K562 (cell line): ENCODE data around the gene MAGI2. TPM values are rescaled to one million over a fixed set of nuclear protein-coding genes. Genes with fewer than 3 reads are reported as not detected.

Experiments used
- EP300 ChIP-seq: IDR thresholded peaks from 2 replicates; pipeline ENCODE4 v1.6.1; 2012; ENCODE audit warnings: low read length, improper control_type of control experiment
- ESRRA ChIP-seq: fragments of 450-650 bp; IDR thresholded peaks from 2 replicates; pipeline ENCODE4 v1.6.1; 2014; ENCODE audit warnings: low read depth, mild to moderate bottlenecking, moderate library complexity, borderline replicate concordance
- KAT8 ChIP-seq: fragments of 450-650 bp; IDR thresholded peaks from 2 replicates; pipeline ENCODE4 v1.6.1; 2016; ENCODE audit warnings: low read depth, mild to moderate bottlenecking
- MTA1 ChIP-seq: fragments of 450-650 bp; IDR thresholded peaks from 2 replicates; pipeline ENCODE4 v1.6.1; 2017; ENCODE audit warnings: borderline replicate concordance
- MTA3 ChIP-seq: fragments of 450-650 bp; formaldehyde crosslinking; IDR thresholded peaks from 2 replicates; pipeline ENCODE4 v1.6.1; 2017; ENCODE audit warnings: mild to moderate bottlenecking, borderline replicate concordance
- RFX1 ChIP-seq: fragments of 450-650 bp; IDR thresholded peaks from 2 replicates; pipeline ENCODE4 v1.6.1; 2016; ENCODE audit warnings: mild to moderate bottlenecking, moderate library complexity
- polyA plus RNA-seq, 8 experiments: library from polyadenylated mRNA; depleted of rRNA in 4 of 8; stranded (reverse) in 5 of 8; unstranded in 3 of 8; fragments of >200 nt; fragmentation: Nextera tagmentation in 2 of 8; fragmentation: Illumina TruSeq in 1 of 8; extraction: Ambion mirVana in 2 of 8; extraction: Trizol in 1 of 8; gene quantifications; 2 replicates each; pipeline versions ENCODE4 v1.2.1 to v1.2.3, GENCODE V29; 2011 to 2014; ENCODE audit warnings: inconsistent platforms in 1 of 8, missing spikeins in 1 of 8
- total RNA-seq, 7 experiments: library from RNA; depleted of rRNA in 6 of 7; stranded (reverse); fragments of >200 nt in 6 of 7; fragmentation: Illumina TruSeq in 2 of 7; extraction: Trizol in 2 of 7; gene quantifications; 2 replicates each; pipeline versions ENCODE4 v1.2.1 to v1.2.3, GENCODE V29; 2011 to 2021; ENCODE audit warnings: low replicate concordance in 1 of 7
- TF ChIP-seq, protein P1 (sequence below), 2 experiments: fragments of 450-650 bp in 1 of 2; sonication (generic) in 1 of 2; formaldehyde crosslinking in 1 of 2; IDR thresholded peaks; 2 replicates each; pipeline versions ENCODE4 v1.7.1 to v1.9.0; 2016 to 2022; ENCODE audit warnings: inconsistent platforms in 1 of 2, mild to moderate bottlenecking in 1 of 2, missing genetic modification reagents in 1 of 2
- TF ChIP-seq, protein P2 (sequence below): fragments of 250-450 bp; sonication (Bioruptor Pico); IDR thresholded peaks from 2 replicates; pipeline ENCODE4 v1.4.0; 2020; ENCODE audit warnings: mild to moderate bottlenecking

Gene MAGI2
- total and polyA plus RNA-seq, 9 of the 15 experiments (the other 6 are each of a cell fraction or from before 2014, with no cell fraction given) = 0.27 to 1.4 (median 0.70) TPM

DNA sequence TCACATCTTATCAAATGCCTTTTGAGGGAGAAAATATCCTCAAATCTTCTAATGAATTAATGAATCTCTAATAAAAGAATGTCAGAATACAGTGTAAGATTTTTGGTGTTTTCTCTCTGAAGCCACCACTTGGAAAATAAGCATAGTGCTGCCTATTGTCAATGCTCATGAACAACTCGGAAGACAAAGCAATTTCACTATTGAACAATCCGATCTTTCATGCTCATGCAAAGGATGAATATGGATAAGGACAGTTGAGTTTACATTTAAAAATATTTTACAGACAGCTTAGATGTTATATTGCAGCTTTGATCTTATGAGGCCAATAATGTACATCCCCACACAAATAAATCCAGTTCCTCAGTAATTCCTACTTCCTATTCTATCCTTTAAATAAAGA, 40.6 kb downstream of the MAGI2 start (continued):
- TF ChIP-seq, protein P1, sequence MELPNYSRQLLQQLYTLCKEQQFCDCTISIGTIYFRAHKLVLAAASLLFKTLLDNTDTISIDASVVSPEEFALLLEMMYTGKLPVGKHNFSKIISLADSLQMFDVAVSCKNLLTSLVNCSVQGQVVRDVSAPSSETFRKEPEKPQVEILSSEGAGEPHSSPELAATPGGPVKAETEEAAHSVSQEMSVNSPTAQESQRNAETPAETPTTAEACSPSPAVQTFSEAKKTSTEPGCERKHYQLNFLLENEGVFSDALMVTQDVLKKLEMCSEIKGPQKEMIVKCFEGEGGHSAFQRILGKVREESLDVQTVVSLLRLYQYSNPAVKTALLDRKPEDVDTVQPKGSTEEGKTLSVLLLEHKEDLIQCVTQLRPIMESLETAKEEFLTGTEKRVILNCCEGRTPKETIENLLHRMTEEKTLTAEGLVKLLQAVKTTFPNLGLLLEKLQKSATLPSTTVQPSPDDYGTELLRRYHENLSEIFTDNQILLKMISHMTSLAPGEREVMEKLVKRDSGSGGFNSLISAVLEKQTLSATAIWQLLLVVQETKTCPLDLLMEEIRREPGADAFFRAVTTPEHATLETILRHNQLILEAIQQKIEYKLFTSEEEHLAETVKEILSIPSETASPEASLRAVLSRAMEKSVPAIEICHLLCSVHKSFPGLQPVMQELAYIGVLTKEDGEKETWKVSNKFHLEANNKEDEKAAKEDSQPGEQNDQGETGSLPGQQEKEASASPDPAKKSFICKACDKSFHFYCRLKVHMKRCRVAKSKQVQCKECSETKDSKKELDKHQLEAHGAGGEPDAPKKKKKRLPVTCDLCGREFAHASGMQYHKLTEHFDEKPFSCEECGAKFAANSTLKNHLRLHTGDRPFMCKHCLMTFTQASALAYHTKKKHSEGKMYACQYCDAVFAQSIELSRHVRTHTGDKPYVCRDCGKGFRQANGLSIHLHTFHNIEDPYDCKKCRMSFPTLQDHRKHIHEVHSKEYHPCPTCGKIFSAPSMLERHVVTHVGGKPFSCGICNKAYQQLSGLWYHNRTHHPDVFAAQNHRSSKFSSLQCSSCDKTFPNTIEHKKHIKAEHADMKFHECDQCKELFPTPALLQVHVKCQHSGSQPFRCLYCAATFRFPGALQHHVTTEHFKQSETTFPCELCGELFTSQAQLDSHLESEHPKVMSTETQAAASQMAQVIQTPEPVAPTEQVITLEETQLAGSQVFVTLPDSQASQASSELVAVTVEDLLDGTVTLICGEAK (IDR thresholded peaks at IDR 0.05) = no peak
- TF ChIP-seq, protein P1 (CRISPR knock-in tag; IDR thresholded peaks at IDR 0.05) = no peak
- TF ChIP-seq MTA1 (no peak), ESRRA (no peak), MTA3 (no peak), EP300 (no peak), RFX1 (no peak), KAT8 (no peak)
- TF ChIP-seq, protein P2, sequence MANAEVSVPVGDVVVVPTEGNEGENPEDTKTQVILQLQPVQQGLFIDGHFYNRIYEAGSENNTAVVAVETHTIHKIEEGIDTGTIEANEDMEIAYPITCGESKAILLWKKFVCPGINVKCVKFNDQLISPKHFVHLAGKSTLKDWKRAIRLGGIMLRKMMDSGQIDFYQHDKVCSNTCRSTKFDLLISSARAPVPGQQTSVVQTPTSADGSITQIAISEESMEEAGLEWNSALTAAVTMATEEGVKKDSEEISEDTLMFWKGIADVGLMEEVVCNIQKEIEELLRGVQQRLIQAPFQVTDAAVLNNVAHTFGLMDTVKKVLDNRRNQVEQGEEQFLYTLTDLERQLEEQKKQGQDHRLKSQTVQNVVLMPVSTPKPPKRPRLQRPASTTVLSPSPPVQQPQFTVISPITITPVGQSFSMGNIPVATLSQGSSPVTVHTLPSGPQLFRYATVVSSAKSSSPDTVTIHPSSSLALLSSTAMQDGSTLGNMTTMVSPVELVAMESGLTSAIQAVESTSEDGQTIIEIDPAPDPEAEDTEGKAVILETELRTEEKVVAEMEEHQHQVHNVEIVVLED = no peak
